HG03066 (cell line): ENCODE results near the gene RPL10.

Source experiments
- ATAC-seq: cut with Tn5 transposase; IDR thresholded peaks from one replicate; pipeline ENCODE4 v1.9.1; 2021; ENCODE audit warnings: low read depth; ENCODE audit not compliant: unreplicated experiment

The RPL10 gene

GRCh38 chrX:154428176-154429171 lies 30.3 kb downstream of the RPL10 start, which contains the start of gene ATP6AP1:
Gene ATP6AP1, plus strand, starts transcription at chrX:154428677. Its CDS starts 16 bp downstream, at chrX:154428693.
- peak; percentile 99 for ATAC-seq

- no peak for ATAC-seq
These were observed 31.5 kb downstream of the RPL10 start for GRCh38 chrX:154429711-154430110.

GRCh38 chrX:154430479-154430878 lies 32.3 kb downstream of the RPL10 start:
- no peak for ATAC-seq

DNA sequence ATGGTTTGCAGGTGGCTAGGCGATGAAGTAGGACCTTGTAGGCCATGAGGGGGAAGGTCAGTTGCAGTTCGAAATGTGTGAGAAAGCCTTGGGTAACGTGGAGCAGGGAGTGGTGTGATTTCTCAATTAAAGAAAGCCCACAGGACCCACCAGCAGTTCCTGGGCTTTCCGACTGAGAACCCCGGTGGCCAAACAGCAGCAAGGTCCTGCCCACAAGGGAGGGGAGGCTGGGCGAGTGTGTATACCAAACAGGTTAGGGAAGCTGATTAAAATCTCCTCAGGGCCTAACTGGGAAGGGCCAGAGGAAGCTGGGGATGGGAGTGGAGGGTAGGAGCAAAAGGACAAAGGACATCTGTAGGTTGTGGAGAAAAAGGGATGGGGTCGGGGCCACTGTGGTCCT lies 32.7 kb downstream of the RPL10 start:
- ATAC-seq = no peak

- ATAC-seq = no peak
These were observed 33.2 kb downstream of the RPL10 start for GRCh38 chrX:154431341-154431740.

DNA sequence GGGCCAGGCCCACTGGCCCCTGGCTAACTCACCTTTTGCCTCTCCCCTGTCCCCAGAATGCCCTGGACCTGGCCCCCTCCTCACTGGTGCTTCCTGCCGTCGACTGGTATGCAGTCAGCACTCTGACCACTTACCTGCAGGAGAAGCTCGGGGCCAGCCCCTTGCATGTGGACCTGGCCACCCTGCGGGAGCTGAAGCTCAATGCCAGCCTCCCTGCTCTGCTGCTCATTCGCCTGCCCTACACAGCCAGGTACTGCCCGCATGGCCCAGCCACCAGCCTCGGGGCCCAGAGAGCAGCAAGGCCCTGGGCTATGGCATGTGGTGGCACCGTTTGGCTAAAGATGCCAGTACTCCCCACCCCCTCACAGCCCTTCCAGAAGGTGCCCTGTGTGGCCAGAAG lies 34.0 kb downstream of the RPL10 start:
- no peak for ATAC-seq

- ATAC-seq = no peak
These were observed 35.4 kb downstream of the RPL10 start for GRCh38 chrX:154433605-154434004.

DNA sequence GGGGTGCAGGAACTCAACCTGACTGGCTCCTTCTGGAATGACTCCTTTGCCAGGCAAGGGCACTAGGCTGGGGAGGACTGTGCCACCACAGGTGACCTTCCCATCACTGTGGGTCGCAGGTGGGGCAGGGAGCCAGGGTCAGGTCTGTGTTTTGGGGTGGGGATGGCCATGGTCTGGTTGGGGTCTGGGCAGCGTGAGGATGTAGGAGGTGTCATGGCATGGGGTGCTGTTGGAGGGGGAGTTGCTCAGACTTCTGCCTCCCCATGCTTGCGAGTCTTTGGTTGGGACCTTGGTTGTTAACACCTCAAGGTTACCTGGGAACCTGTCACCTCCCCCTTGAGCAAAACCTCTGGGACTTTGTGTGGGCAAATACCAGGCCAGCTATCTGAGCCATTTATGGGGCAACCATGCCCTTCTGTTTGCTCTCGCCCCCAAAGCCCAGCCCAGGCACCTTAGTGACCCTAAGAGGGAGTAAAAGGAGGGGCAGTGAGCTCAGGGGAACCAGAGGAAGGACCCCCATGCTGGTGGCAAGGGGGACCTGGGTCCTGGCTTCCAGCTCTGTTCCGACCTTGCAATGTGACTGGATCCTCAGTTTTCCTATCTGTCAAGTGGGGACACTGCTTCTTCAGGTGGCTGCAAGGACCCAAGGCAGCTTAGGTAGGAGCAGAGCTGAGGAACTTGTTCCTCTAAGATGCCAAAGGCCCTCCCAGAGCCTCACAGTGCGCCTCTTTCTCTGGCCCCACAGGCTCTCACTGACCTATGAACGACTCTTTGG lies 36.4 kb downstream of the RPL10 start:
- no peak for ATAC-seq

GRCh38 chrX:154435171-154435733 lies 37.1 kb downstream of the RPL10 start:
- ATAC-seq = no peak

- no peak for ATAC-seq
These were observed 38.3 kb downstream of the RPL10 start for GRCh38 chrX:154436374-154436982.

DNA sequence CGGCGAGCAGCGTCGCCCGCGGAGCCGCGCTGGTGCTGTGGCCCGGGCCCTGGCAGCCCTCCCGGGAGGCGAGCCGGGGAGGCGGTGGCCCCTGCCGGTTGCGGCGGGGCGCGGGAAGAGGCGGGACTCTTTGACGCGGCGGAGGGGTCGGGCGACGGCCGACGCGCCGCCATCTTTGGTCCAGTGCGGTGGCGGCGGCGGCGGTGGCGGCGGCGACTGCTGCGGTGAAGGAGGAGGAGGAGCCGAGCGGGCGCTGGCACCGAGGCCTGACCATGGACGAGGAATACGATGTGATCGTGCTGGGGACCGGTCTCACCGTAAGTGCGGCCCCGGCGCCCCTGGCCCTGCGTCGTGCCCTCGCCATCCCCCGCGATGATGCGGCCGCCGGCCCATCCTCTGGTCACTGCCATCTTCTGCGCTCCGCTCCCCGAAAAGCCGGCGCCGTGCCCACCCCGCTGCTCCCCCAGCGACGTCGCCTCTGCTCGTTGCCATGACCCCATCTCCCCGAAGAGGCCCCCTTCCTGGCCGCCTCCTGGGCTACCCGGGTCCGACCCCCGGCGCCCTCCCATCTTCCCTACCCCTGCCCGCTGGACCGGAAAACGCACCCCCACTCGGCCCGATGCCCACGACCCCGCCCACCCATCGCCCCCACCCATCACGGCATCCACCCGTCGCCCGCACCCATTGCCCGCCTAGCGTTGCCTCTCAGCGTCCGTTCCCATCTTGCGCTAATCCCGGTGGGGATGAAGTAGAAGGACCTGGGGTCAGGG lies 39.0 kb downstream of the RPL10 start, which contains the start of gene GDI1:
Gene GDI1 (plus strand): TSS at position 172 of the 770 bp plus-strand sequence. CDS start 101 bp downstream, at position 273.
- no peak for ATAC-seq

DNA sequence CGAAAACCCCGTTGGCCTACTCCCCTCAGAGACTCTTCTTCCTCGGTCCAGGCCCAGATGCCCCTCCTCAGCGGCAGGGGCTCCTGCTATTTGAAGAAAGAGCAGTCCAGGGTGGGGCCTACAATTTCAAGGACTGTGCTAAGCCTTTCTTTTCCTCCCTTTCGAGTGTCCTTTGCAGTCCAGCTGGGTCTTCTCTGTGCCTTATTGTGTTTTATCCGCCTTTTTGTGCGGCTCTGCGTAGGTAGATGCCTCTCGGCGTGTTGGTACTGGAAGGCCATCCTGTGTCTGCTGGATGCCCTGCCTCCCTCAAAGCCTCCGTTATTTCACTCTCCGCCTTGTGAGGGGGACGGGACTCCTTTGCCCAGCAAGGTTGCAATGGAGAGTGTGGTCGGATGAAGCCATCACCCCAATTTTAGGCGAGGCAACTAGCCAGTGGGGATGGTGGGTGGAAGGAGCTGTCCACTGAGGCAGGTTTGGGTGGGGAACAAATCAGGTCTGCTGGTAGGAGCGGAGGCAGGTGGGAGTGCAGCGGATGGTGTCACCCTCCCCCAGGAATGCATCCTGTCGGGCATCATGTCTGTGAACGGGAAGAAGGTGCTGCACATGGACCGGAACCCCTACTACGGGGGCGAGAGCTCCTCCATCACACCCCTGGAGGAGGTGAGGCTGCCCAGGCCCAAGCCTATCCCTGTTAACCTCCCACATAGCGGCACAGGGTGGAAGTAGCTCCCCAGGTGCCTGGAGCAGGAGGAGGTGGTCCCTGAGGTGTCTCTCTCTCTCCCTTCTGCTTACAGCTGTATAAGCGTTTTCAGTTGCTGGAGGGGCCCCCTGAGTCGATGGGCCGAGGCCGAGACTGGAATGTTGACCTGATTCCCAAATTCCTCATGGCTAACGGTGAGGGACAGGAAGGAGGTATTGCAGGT lies 40.1 kb downstream of the RPL10 start:
- ATAC-seq = no peak

DNA sequence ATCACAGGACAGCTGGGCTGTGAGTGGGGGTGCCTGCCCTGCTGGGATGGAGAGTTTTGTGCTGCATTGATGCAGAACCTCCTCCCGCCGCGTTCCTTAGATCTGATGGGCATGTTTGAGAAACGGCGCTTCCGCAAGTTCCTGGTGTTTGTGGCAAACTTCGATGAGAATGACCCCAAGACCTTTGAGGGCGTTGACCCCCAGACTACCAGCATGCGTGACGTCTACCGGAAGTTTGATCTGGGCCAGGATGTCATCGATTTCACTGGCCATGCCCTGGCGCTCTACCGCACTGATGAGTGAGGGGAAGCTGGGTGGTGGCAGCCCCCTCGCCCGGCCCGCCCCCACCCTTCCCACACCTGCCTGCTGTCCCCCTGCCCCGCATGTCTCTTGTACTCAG lies 41.7 kb downstream of the RPL10 start:
- no peak for ATAC-seq

DNA sequence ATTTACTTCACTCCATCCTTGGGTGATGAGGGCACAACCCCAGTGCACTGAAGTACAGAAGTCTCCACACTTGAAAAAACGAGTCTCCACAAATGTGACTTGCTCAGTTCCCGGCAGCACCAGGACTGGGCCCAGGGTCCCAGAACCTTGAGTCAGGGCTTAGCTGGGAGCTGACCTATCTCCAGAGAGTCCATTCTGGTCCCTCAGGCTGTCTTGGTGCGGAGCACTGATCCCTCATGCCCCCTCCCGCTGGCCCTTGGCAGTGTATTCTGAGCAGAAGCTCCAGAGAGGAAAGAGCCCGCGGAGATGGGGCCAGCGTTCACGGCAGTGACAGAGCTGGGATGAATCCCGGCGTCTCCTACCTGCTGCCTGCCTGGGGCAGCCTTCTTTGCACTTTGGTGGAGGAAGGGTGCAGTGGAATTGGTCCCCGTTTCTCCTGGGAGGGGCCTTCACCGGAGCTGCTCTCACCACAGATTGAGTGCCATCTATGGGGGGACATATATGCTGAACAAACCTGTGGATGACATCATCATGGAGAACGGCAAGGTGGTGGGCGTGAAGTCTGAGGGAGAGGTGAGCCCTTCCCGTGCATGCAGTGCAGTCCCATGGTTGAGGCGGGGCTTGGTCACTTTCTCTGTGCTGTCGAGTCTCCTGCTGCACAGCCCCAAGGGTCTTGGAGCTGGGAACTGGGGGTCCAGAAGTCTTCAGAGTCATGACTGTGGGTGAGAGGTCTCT lies 42.6 kb downstream of the RPL10 start:
- ATAC-seq = no peak

- no peak for ATAC-seq
These were observed 43.4 kb downstream of the RPL10 start for GRCh38 chrX:154441564-154441963.

- ATAC-seq = no peak
These were observed 44.0 kb downstream of the RPL10 start for GRCh38 chrX:154441984-154442707.

DNA sequence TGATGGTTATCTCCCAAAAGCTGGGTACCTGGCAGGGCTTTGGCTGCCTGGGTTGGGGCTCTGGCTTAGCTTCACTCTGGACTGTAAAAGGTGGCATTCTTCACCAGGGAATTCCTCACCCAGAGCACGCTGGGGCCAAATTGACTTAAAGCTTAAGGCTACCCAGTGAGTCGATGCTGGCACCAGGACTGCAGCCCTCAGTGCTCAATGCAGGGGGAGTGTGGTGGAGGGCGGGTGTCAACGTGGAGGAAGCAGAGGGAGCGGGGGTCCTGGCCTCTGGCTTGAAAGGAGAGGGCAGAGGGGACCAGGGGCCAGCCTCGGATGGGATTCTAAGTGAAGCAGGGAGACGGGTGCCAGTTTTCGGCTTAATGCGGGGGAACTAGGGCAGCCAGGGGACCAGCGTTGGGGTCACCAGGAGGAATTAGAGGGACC lies 45.3 kb downstream of the RPL10 start:
- ATAC-seq = no peak
